GM21360 (cell line): ENCODE results near the gene DNAJC16.
"Not testable (repeated sequence)": the region's sequence is repeated elsewhere in the genome, so short reads cannot be mapped to it uniquely, and the experiment has no call there.

Experiments
- ATAC-seq: cut with Tn5 transposase; IDR thresholded peaks from one replicate; pipeline ENCODE4 v1.9.1; 2021; ENCODE audit warnings: mild to moderate bottlenecking, moderate library complexity; ENCODE audit not compliant: unreplicated experiment

DNAJC16 gene

GRCh38 chr1:15526490-15527339, at the start of gene DNAJC16:
Gene DNAJC16 (plus strand): TSS chr1:15526848. CDS start chr1:15529106, 2,258 bp downstream.
- peak; percentile 50 for ATAC-seq

GRCh38 chr1:15476927-15477326, 49.7 kb upstream of the DNAJC16 start:
- no peak for ATAC-seq

- no peak for ATAC-seq
Observed at GRCh38 chr1:15477646-15478212, 48.9 kb upstream of the DNAJC16 start.

- no peak for ATAC-seq
Observed at GRCh38 chr1:15479654-15480347, 46.8 kb upstream of the DNAJC16 start.

DNA sequence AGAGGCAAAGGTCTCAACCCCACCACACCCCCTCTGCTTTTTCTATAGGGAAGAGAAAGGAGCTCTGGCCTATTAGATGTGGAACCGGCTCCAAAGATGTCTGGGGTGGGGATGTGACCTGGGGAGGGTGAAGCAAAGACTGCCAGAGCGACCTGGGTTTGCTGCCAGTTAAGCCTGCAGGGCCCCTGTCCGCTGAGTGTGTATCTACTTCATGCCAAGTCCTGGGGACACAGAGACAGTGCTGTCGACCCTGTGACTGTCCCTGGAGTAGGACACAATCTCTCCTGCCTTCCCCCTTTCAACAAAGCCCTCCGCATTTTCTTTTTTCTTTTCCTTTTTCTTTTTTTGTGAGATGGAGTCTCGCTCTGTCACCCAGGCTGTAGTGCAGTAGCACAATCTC, 44.2 kb upstream of the DNAJC16 start:
- ATAC-seq: not testable (repeated sequence)

- not testable (repeated sequence) for ATAC-seq
Observed at GRCh38 chr1:15482983-15483543, 43.6 kb upstream of the DNAJC16 start.

GRCh38 chr1:15483971-15484370, 42.7 kb upstream of the DNAJC16 start:
- ATAC-seq: no peak

GRCh38 chr1:15484443-15484842, 42.2 kb upstream of the DNAJC16 start:
- ATAC-seq: not testable (repeated sequence)

GRCh38 chr1:15485636-15486035, 41.0 kb upstream of the DNAJC16 start:
- no peak for ATAC-seq

GRCh38 chr1:15486844-15487610, 39.6 kb upstream of the DNAJC16 start:
- ATAC-seq: not testable (repeated sequence)

GRCh38 chr1:15488371-15488770, 38.3 kb upstream of the DNAJC16 start:
- no peak for ATAC-seq

GRCh38 chr1:15489052-15489736, 37.5 kb upstream of the DNAJC16 start:
- no peak for ATAC-seq

DNA sequence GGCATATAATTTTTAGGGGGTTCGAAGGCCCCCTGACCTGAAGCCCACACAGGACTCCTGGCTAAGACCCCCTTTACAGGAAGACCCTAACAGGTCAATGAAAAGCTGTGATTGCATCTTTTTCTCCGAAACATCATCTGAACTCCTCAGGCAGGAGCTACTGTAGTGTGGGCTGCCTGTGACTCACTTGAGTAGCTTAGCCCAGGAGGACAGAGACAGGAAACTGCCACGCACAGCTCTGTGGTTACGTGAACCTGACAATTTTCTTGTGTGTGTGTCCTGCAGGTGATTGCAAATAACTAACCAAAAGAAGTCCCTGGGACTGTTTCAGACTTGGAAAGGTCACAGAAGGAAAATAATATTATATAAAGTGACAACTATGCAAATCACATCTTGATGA, 35.6 kb upstream of the DNAJC16 start:
- not testable (repeated sequence) for ATAC-seq

DNA sequence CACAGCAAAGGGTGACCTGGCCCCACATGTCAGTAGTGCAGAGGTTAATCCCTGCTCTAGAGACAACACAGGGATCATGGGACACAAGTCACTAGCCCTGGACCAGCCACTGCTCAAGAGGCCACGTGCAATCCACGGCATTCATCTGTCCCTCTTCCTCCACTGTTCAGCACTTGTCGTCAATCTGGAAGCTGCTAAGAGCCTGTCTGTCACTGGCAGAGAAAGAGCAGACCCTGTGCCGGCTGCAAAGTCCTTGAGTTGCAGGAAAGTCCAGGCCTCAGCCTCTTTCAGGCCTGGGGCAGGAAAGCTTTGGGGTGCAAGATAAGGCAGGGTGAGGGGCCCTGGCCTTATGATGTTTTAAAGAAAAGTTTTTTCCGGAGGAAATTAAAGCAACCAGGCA, 34.1 kb upstream of the DNAJC16 start:
- no peak for ATAC-seq

DNA sequence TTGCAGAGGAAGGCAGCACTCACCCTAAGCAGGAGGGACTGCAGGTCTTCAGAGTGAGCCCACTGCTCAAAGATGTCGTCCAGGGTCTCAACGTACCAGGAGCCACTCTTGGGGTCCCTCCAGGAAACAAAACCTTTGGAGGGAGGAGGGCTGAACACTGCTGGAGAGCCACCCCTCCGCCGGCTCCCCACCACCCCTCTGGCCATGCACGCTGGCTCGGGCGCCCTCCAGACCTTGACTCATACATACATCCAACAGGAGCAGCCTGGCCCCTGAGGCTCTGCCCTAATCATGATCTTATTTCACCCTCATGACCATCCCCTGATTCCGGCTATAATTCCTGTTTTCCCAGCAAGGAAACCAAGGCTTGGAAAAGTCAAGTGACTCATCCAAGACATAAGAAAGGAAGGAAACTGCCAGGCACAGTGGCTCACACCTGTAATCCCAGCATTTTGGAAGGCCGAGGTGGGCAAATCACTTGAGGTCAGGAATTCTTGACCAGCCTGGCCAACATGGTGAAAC, 32.7 kb upstream of the DNAJC16 start:
- ATAC-seq: no peak

DNA sequence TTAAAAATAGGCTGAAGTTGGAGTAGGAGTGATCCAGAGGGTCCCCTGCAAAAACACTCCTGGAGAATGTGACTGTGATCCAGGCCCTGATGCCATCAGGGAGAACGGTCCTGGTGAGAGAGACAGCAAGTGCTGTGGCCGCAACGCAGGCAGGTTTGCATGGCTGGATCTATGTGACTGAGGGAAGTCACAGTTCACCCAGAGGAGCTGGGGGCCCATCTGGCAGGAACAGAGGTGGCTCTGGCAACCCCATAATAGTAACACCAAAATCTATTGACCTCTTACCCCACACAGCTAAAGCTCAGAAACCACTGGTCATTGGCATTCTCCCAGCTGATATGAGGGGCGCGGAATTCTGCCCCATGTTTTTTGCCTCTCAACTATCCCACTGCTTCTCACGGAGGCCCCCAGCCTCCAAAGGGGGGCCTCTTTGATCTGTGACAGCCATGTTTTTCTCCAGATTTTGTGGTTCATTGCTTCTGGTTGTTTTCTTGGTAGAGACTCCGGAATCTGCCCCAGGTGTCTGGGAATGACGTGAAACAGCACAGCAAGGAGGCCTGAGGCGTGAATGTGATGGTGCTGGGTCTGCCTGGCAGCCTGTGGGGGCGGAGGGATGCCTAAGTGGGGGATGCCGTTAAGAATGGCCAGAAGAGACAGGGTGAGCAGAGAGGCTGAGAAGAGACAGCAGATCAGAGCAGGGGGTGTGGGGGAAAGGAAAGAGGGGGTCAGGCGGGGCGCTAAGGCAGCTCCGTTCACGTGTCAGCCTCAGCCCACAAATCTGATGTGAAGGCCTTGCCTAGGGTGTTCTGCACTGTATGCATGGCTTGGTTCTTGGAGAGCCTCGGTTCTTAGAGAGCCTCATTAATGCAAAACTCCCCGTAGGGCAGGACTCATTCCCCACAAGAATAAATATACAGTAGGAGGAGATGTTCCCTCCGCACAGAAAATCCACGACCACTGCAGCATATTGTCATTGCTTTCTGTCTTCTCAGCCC, 26.2 kb upstream of the DNAJC16 start:
- no peak for ATAC-seq

- no peak for ATAC-seq
Observed at GRCh38 chr1:15501208-15502032, 25.2 kb upstream of the DNAJC16 start.

- ATAC-seq: no peak
Observed at GRCh38 chr1:15504436-15504835, 22.2 kb upstream of the DNAJC16 start.
